ENCODE results near the gene SYNGAP1. TPM values are rescaled to one million over a fixed set of nuclear protein-coding genes. Genes with fewer than 3 reads are reported as not detected.

Gene SYNGAP1
- total RNA-seq, 2 experiments from 2014 or later = 26.4 to 29.3 TPM

GRCh38 chr6:33413241-33414120, 6.4 kb upstream of the SYNGAP1 start:
- Mint-ChIP-seq H3K36me3 (peaks cover 23% of the 10 kb centered on the region), H3K27me3 (no peaks in the 10 kb centered on the region), H3K4me1 (peaks cover 55% of the 10 kb centered on the region)

GRCh38 chr6:33414592-33415271, 5.1 kb upstream of the SYNGAP1 start:
- DNase-seq = no peak
- Mint-ChIP-seq H3K36me3 (peaks cover 21% of the 10 kb centered on the region), H3K4me3 (no peak overlapping the region), H3K4me1 (peaks cover 62% of the 10 kb centered on the region), H3K27me3 (no peaks in the 10 kb centered on the region), H3K9me3 (no peaks in the 10 kb centered on the region), H3K27ac (peak overlapping the region; percentile 74)

More at GRCh38 chr6:33413241-33414120, 6.4 kb upstream of the SYNGAP1 start:
- Mint-ChIP-seq H3K27ac (peak overlapping the region; percentile 74), H3K9me3 (no peaks in the 10 kb centered on the region), H3K4me3 (no peak overlapping the region)
- no peak for DNase-seq

- H3K4me3 Mint-ChIP-seq = peak overlapping the region; percentile 58
- H3K27me3 Mint-ChIP-seq = no peaks in the 10 kb centered on the region
- peaks cover 21% of the 10 kb centered on the region for H3K36me3 Mint-ChIP-seq
- DNase-seq = no peak
- peaks cover 59% of the 10 kb centered on the region for H3K4me1 Mint-ChIP-seq
- H3K9me3 Mint-ChIP-seq = no peaks in the 10 kb centered on the region
- H3K27ac Mint-ChIP-seq = peak overlapping the region; percentile 89
Observed at GRCh38 chr6:33415831-33416230, 4.0 kb upstream of the SYNGAP1 start.

GRCh38 chr6:33416386-33417127, 3.3 kb upstream of the SYNGAP1 start:
- H3K27ac Mint-ChIP-seq = peak overlapping the region; percentile 99
- no peaks in the 10 kb centered on the region for H3K9me3 Mint-ChIP-seq
- peak; percentile 39 for DNase-seq
- H3K4me1 Mint-ChIP-seq = peaks cover 60% of the 10 kb centered on the region
- H3K27me3 Mint-ChIP-seq = no peaks in the 10 kb centered on the region
- peak overlapping the region; percentile 96 for H3K4me3 Mint-ChIP-seq
- H3K36me3 Mint-ChIP-seq = peaks cover 18% of the 10 kb centered on the region

- Mint-ChIP-seq H3K36me3 (peaks cover 16% of the 10 kb centered on the region), H3K4me3 (peak overlapping the region; percentile 96), H3K27ac (peak overlapping the region; percentile 99), H3K9me3 (no peaks in the 10 kb centered on the region), H3K27me3 (no peaks in the 10 kb centered on the region), H3K4me1 (peaks cover 59% of the 10 kb centered on the region)
- no peak for DNase-seq
Observed at GRCh38 chr6:33417128-33417902, 2.5 kb upstream of the SYNGAP1 start.

- DNase-seq = peak; percentile 99
- Mint-ChIP-seq H3K9me3 (no peaks in the 10 kb centered on the region), H3K27ac (peak within 1 kb of the TSS; percentile 99), H3K4me3 (peak within 1 kb of the TSS; percentile 96), H3K36me3 (peaks cover 16% of the 10 kb centered on the region), H3K4me1 (peaks cover 54% of the 10 kb centered on the region), H3K27me3 (no peaks in the 10 kb centered on the region)
Observed at GRCh38 chr6:33417903-33418689, 1.8 kb upstream of the SYNGAP1 start, which contains the start of gene CUTA. TSS of gene CUTA (minus strand) at chr6:33418107. CDS start at chr6:33418000, 107 bp downstream.

- H3K9me3 Mint-ChIP-seq = no peaks in the 10 kb centered on the region
- H3K27me3 Mint-ChIP-seq = no peaks in the 10 kb centered on the region
- peaks cover 51% of the 10 kb centered on the region for H3K4me1 Mint-ChIP-seq
- H3K27ac Mint-ChIP-seq = peak overlapping the region; percentile 99
- peak overlapping the region; percentile 96 for H3K4me3 Mint-ChIP-seq
- peak; percentile 74 for DNase-seq
- peaks cover 18% of the 10 kb centered on the region for H3K36me3 Mint-ChIP-seq
Observed at GRCh38 chr6:33418690-33419291, 1.1 kb upstream of the SYNGAP1 start.

GRCh38 chr6:33420491-33421343, 852 bp downstream of the SYNGAP1 start:
- peak overlapping the region; percentile 58 for H3K4me3 Mint-ChIP-seq
- DNase-seq = no peak
- no peaks in the 10 kb centered on the region for H3K27me3 Mint-ChIP-seq
- peak overlapping the region; percentile 61 for H3K27ac Mint-ChIP-seq
- H3K9me3 Mint-ChIP-seq = no peaks in the 10 kb centered on the region
- peaks cover 49% of the 10 kb centered on the region for H3K4me1 Mint-ChIP-seq
- H3K36me3 Mint-ChIP-seq = peaks cover 25% of the 10 kb centered on the region

- Mint-ChIP-seq H3K9me3 (no peaks in the 10 kb centered on the region), H3K27ac (peak overlapping the region; percentile 61), H3K4me1 (peaks cover 46% of the 10 kb centered on the region), H3K36me3 (peaks cover 25% of the 10 kb centered on the region), H3K27me3 (no peaks in the 10 kb centered on the region), H3K4me3 (peak overlapping the region; percentile 26)
- no peak for DNase-seq
Observed at GRCh38 chr6:33421344-33421643, 1.4 kb downstream of the SYNGAP1 start.

GRCh38 chr6:33423777-33424176, 3.9 kb downstream of the SYNGAP1 start:
- DNase-seq = no peak
- Mint-ChIP-seq H3K4me3 (peak overlapping the region; percentile 90), H3K27me3 (no peaks in the 10 kb centered on the region), H3K4me1 (peaks cover 49% of the 10 kb centered on the region), H3K9me3 (no peaks in the 10 kb centered on the region), H3K27ac (peak overlapping the region; percentile 56), H3K36me3 (peaks cover 17% of the 10 kb centered on the region)

GRCh38 chr6:33424855-33425667, 5.2 kb downstream of the SYNGAP1 start:
- no peak for DNase-seq
- H3K27me3 Mint-ChIP-seq = no peaks in the 10 kb centered on the region
- H3K36me3 Mint-ChIP-seq = peaks cover 17% of the 10 kb centered on the region
- H3K4me1 Mint-ChIP-seq = peaks cover 51% of the 10 kb centered on the region
- H3K9me3 Mint-ChIP-seq = no peaks in the 10 kb centered on the region
- H3K4me3 Mint-ChIP-seq = peak overlapping the region; percentile 90
- peak overlapping the region; percentile 89 for H3K27ac Mint-ChIP-seq
